ENCODE data around the gene PPP4R3A.

Gene PPP4R3A

GRCh38 chr14:91509083-91509877 is 830 bp downstream of the PPP4R3A start:
- no peaks in the 10 kb centered on the region for H3K36me3 ChIP-seq (ENCODE audit: control insufficient read depth, insufficient read depth, low read length)

GRCh38 chr14:91508105-91508504 is 2.0 kb downstream of the PPP4R3A start:
- no peak for TF ChIP-seq CTCF (IDR thresholded peaks at IDR 0.05)
- peak overlapping the region; percentile 77 for H3K4me2 ChIP-seq (ENCODE audit: low read length)
- H3K27ac ChIP-seq = peak overlapping the region; percentile 4
- no peaks in the 10 kb centered on the region for H3K36me3 ChIP-seq (ENCODE audit: control insufficient read depth, insufficient read depth, low read length)
- H3K9ac ChIP-seq = no peak overlapping the region
- peaks cover 37% of the 10 kb centered on the region for H3K79me2 ChIP-seq
- H2AFZ ChIP-seq = no peak overlapping the region
- no peaks in the 10 kb centered on the region for H3K9me3 ChIP-seq (ENCODE audit: control insufficient read depth, low read length)
- no peaks in the 10 kb centered on the region for H3K27me3 ChIP-seq (ENCODE audit: control insufficient read depth, insufficient read depth, low read length)
- peak overlapping the region; percentile 94 for H3K4me3 ChIP-seq (ENCODE audit: low read depth, low read length)
- H3K4me1 ChIP-seq = peaks cover 9% of the 10 kb centered on the region

More at GRCh38 chr14:91509083-91509877, 830 bp downstream of the PPP4R3A start:
- no peak for TF ChIP-seq CTCF (IDR thresholded peaks at IDR 0.05)
- H3K27ac ChIP-seq = peak overlapping the region; percentile 96
- peak overlapping the region; percentile 98 for H3K9ac ChIP-seq
- no peaks in the 10 kb centered on the region for H3K27me3 ChIP-seq (ENCODE audit: control insufficient read depth, insufficient read depth, low read length)
- peak overlapping the region; percentile 77 for H3K4me2 ChIP-seq (ENCODE audit: low read length)
- no peaks in the 10 kb centered on the region for H3K9me3 ChIP-seq (ENCODE audit: control insufficient read depth, low read length)
- H2AFZ ChIP-seq = peak overlapping the region; percentile 91
- peaks cover 29% of the 10 kb centered on the region for H3K79me2 ChIP-seq
- H3K4me3 ChIP-seq (ENCODE audit: low read depth, low read length) = peak overlapping the region; percentile 94
- H3K4me1 ChIP-seq = peaks cover 9% of the 10 kb centered on the region

- H3K4me3 ChIP-seq (ENCODE audit: low read depth, low read length) = no peak overlapping the region
Observed at GRCh38 chr14:91506226-91506625, 3.9 kb downstream of the PPP4R3A start.

GRCh38 chr14:91503000-91503504 is 7.1 kb downstream of the PPP4R3A start:
- TF ChIP-seq CTCF (IDR thresholded peaks at IDR 0.05) = no peak
- Histone ChIP-seq H3K36me3 (ENCODE audit: control insufficient read depth, insufficient read depth, low read length) (no peaks in the 10 kb centered on the region), H3K9ac (no peak overlapping the region), H3K27ac (no peak overlapping the region), H3K4me3 (ENCODE audit: low read depth, low read length) (no peak overlapping the region), H2AFZ (no peak overlapping the region), H3K27me3 (ENCODE audit: control insufficient read depth, insufficient read depth, low read length) (no peaks in the 10 kb centered on the region), H3K4me1 (peaks cover 6% of the 10 kb centered on the region), H3K4me2 (ENCODE audit: low read length) (peak overlapping the region; percentile 14), H3K79me2 (peaks cover 78% of the 10 kb centered on the region), H3K9me3 (ENCODE audit: control insufficient read depth, low read length) (no peaks in the 10 kb centered on the region)

More at GRCh38 chr14:91506226-91506625, 3.9 kb downstream of the PPP4R3A start:
- H3K9ac ChIP-seq = no peak overlapping the region
- peaks cover 9% of the 10 kb centered on the region for H3K4me1 ChIP-seq
- no peaks in the 10 kb centered on the region for H3K27me3 ChIP-seq (ENCODE audit: control insufficient read depth, insufficient read depth, low read length)
- H3K36me3 ChIP-seq (ENCODE audit: control insufficient read depth, insufficient read depth, low read length) = no peaks in the 10 kb centered on the region
- H3K4me2 ChIP-seq (ENCODE audit: low read length) = no peak overlapping the region
- no peaks in the 10 kb centered on the region for H3K9me3 ChIP-seq (ENCODE audit: control insufficient read depth, low read length)
- H3K27ac ChIP-seq = no peak overlapping the region
- H3K79me2 ChIP-seq = peaks cover 51% of the 10 kb centered on the region
- TF ChIP-seq CTCF (IDR thresholded peaks at IDR 0.05) = no peak
- H2AFZ ChIP-seq = no peak overlapping the region
